Osteocyte (in vitro differentiated cells): ENCODE measurements around the gene DIPK1A. TPM values are rescaled to one million over a fixed set of nuclear protein-coding genes. Genes with fewer than 3 reads are reported as not detected.
A peak's percentile ranks its signal among the peaks of the same experiment; 100 is the strongest.

Experiments used
- DNase-seq: peaks from one replicate; pipeline ENCODE4 v3.0.0; 2021; ENCODE audit warnings: mixed read lengths; ENCODE audit not compliant: unreplicated experiment; ENCODE audit errors: extremely low spot score
- H3K27ac Mint-ChIP-seq: one replicate; pipeline ENCODE4 v1.8.0; 2021; ENCODE audit warnings: mild to moderate bottlenecking, mixed read lengths; ENCODE audit not compliant: unreplicated experiment
- H3K27me3 Mint-ChIP-seq: one replicate; pipeline ENCODE4 v1.8.0; 2021; ENCODE audit warnings: mixed read lengths; ENCODE audit not compliant: unreplicated experiment
- H3K36me3 Mint-ChIP-seq: one replicate; pipeline ENCODE4 v1.8.0; 2021; ENCODE audit warnings: mixed read lengths; ENCODE audit not compliant: unreplicated experiment
- H3K4me1 Mint-ChIP-seq: one replicate; pipeline ENCODE4 v1.8.0; 2021; ENCODE audit warnings: mixed read lengths; ENCODE audit not compliant: unreplicated experiment
- H3K4me3 Mint-ChIP-seq: one replicate; pipeline ENCODE4 v1.8.0; 2021; ENCODE audit warnings: mild to moderate bottlenecking, moderate library complexity, mixed read lengths; ENCODE audit not compliant: unreplicated experiment
- H3K9me3 Mint-ChIP-seq: one replicate; pipeline ENCODE4 v1.8.0; 2021; ENCODE audit warnings: mixed read lengths; ENCODE audit not compliant: unreplicated experiment
- long read RNA-seq: library from polyadenylated mRNA; unstranded; transcript quantifications from one replicate; pipeline ENCODE4 v2.0.0, GENCODE V29; 2021
- total RNA-seq: library from RNA; stranded (reverse); gene quantifications from 2 replicates; pipeline ENCODE4 v1.2.1, GENCODE V29; 2021
- TF ChIP-seq, protein P1 (sequence below): fragments of 200-600 bp; sonication (generic); IDR thresholded peaks from 2 replicates; pipeline ENCODE4 v1.5.0; 2021; ENCODE audit warnings: antibody characterized with exemption, mild to moderate bottlenecking, moderate library complexity

Gene DIPK1A
- total RNA-seq, result 6.3 and 6.7 TPM in 2 replicates
- long read RNA-seq, transcript FAM69A-201 (5 exons, 2,574 nt), result major isoform, 19 of 25 reads
- long read RNA-seq, partial matches to known transcripts, result 0 of 25 reads
- long read RNA-seq, other reads (novel, unspliced or antisense), result 6 of 25 reads

- Mint-ChIP-seq H3K36me3 (no peaks in the 10 kb centered on the region), H3K27ac (peak within 1 kb of the TSS; percentile 96), H3K9me3 (no peaks in the 10 kb centered on the region), H3K4me3 (peak within 1 kb of the TSS; percentile 88), H3K4me1 (peaks cover 13% of the 10 kb centered on the region), H3K27me3 (no peaks in the 10 kb centered on the region)
- TF ChIP-seq, protein P1, sequence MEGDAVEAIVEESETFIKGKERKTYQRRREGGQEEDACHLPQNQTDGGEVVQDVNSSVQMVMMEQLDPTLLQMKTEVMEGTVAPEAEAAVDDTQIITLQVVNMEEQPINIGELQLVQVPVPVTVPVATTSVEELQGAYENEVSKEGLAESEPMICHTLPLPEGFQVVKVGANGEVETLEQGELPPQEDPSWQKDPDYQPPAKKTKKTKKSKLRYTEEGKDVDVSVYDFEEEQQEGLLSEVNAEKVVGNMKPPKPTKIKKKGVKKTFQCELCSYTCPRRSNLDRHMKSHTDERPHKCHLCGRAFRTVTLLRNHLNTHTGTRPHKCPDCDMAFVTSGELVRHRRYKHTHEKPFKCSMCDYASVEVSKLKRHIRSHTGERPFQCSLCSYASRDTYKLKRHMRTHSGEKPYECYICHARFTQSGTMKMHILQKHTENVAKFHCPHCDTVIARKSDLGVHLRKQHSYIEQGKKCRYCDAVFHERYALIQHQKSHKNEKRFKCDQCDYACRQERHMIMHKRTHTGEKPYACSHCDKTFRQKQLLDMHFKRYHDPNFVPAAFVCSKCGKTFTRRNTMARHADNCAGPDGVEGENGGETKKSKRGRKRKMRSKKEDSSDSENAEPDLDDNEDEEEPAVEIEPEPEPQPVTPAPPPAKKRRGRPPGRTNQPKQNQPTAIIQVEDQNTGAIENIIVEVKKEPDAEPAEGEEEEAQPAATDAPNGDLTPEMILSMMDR, result peak; percentile 35
- DNase-seq, result peak; percentile 92
Observed at GRCh38 chr1:92961131-92961895, at the start of gene DIPK1A. Gene DIPK1A, minus strand, starts transcription at chr1:92961462. Its CDS starts 33 bp downstream, at chr1:92961429.

DNA sequence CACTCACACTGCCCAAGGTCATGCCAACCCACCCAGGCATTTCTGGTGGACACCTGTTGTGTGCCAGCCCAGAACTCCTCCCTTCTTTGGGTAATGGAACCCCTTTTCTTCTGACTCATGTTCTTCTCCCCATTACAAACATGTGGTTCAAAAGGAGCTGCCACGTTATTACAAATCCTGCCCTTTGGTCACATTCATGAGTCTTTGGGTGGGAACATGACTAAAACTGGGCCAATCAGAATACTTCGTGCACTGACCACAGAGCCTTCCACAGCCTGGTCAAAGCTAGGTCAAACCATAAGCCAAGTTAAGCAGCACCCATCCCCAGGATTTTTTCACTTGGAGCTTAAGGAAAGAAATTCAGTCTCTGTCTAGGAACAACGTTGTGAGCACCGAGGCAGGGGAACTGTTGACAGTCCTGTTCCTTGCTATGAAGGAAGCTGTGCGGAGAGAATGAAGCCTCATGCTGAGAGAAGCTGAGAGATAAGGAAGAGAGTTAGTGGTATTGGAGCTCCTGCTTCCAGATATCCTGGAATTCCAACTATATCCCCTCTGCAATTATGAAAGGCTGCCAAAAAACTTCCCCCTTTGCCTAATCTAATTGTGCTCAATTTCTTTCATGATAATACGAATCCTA, 46.8 kb upstream of the DIPK1A start:
- no peaks in the 10 kb centered on the region for H3K9me3 Mint-ChIP-seq
- no peaks in the 10 kb centered on the region for H3K4me1 Mint-ChIP-seq
- H3K27ac Mint-ChIP-seq, result no peak overlapping the region
- no peak overlapping the region for H3K4me3 Mint-ChIP-seq
- H3K36me3 Mint-ChIP-seq, result no peaks in the 10 kb centered on the region
- TF ChIP-seq, protein P1, result no peak
- H3K27me3 Mint-ChIP-seq, result peaks cover 24% of the 10 kb centered on the region
- DNase-seq, result no peak

DNA sequence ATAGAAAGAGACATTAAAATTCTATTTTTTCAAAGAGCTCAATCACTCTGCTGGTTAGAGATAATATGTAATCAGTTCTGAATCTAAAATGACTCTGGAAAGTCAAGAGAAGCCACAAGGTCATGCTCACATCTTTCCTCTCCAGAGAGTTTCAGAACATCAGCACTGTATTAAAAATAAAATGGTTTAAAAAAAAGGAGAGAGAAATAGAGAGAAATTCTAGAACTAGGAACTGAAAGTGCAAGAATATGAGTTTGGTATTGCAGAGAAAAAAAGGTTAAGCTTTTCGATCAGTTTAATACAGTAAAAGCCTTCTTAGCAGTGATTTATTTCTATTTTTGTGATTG, 44.0 kb upstream of the DIPK1A start:
- H3K9me3 Mint-ChIP-seq, result no peaks in the 10 kb centered on the region
- H3K36me3 Mint-ChIP-seq, result no peaks in the 10 kb centered on the region
- peaks cover 39% of the 10 kb centered on the region for H3K27me3 Mint-ChIP-seq
- TF ChIP-seq, protein P1, result no peak
- DNase-seq, result no peak
- H3K4me1 Mint-ChIP-seq, result peaks cover 10% of the 10 kb centered on the region
- no peak overlapping the region for H3K4me3 Mint-ChIP-seq
- no peak overlapping the region for H3K27ac Mint-ChIP-seq

DNA sequence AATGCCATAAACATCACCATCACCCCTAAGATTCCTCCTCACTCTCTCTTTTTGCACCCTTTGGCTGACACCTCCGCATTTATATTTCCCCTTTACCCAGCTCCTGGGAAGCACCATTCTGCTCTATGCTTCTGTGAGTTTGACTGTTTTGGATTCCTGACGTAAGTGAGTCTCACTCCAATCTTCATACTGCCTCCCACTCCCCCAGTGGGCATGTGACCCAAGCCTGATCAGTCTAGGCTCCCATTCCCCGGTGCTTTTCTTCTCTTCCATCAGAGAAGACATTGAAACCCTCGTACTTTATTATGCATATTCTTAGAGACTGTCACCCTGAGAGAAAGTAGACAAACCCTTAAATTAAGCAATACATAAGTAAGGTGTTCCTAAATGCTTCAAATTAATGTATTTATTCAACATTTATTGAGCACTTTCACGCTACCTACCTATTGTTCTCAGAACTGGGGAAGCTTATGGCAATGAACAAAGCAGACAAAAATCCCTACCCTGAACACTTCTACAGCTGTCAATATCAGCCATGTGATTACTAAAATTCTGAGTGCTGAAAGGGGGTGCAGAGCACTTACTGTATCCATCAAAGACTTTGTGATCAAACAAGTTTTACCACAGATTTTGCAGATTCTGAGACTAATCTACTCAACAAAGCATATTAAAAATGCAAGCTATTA, 43.4 kb upstream of the DIPK1A start:
- Mint-ChIP-seq H3K27me3 (peaks cover 42% of the 10 kb centered on the region), H3K27ac (no peak overlapping the region), H3K9me3 (no peaks in the 10 kb centered on the region), H3K36me3 (no peaks in the 10 kb centered on the region), H3K4me3 (no peak overlapping the region), H3K4me1 (peaks cover 13% of the 10 kb centered on the region)
- TF ChIP-seq, protein P1, result no peak
- DNase-seq, result no peak

DNA sequence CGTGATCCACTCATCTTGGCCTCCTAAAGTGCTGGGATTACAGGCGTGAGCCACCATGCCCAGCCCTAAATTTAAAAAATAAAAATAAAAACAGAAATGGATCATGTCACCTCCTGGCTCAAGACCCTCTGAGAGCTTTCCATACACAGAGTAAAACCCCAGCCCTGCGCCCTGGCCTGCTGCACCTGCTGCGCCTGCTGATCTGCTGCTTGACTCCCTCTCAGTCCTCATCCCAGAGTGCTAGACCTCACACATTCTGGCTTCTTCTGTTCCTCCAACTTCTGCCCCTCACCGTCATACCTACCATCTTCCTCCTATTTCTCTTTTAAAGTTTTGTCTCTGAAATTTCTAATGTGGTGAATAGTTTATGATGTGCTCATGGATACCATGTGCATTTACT, 42.7 kb upstream of the DIPK1A start:
- no peak for DNase-seq

More for the DNA sequence above, 42.7 kb upstream of the DIPK1A start:
- H3K27me3 Mint-ChIP-seq, result peaks cover 38% of the 10 kb centered on the region
- no peak overlapping the region for H3K27ac Mint-ChIP-seq
- H3K9me3 Mint-ChIP-seq, result no peaks in the 10 kb centered on the region
- no peaks in the 10 kb centered on the region for H3K36me3 Mint-ChIP-seq
- no peak overlapping the region for H3K4me3 Mint-ChIP-seq
- TF ChIP-seq, protein P1, result no peak
- peaks cover 13% of the 10 kb centered on the region for H3K4me1 Mint-ChIP-seq
